ENCODE data around the gene PFKFB3. TPM values are rescaled to one million over a fixed set of nuclear protein-coding genes. Genes with fewer than 3 reads are reported as not detected.

The PFKFB3 gene
- polyA plus RNA-seq, 1 experiment: 30.7 TPM

GRCh38 chr10:6197321-6197720 lies 5.4 kb upstream of the PFKFB3 start:
- H3K27me3 ChIP-seq (ENCODE audit: control insufficient read depth, insufficient read depth, low read length): no peaks in the 10 kb centered on the region
- POLR2A ChIA-PET: no interaction called here
- no peak for DNase-seq (ENCODE audit: low read depth)

GRCh38 chr10:6198171-6198570 lies 4.6 kb upstream of the PFKFB3 start:
- Histone ChIP-seq H3K27me3 (ENCODE audit: control insufficient read depth, insufficient read depth, low read length) (no peaks in the 10 kb centered on the region), H3K4me3 (ENCODE audit: low read depth, low read length) (no peak overlapping the region), H3K36me3 (ENCODE audit: control insufficient read depth, insufficient read depth, low read length) (no peaks in the 10 kb centered on the region)
- ChIA-PET POLR2A (no interaction called here), CTCF (interaction anchor here (7.9 kb wide), 1 partner anchor 201 kb away, joined by 228 read pairs; no protein-coding TSS in a partner anchor)
- no peak for TF ChIP-seq CTCF (IDR thresholded peaks at IDR 0.05; ENCODE audit: insufficient read depth, low read depth, low read length)
- DNase-seq (ENCODE audit: low read depth): no peak

More at GRCh38 chr10:6197321-6197720, 5.4 kb upstream of the PFKFB3 start:
- no peak for TF ChIP-seq CTCF (IDR thresholded peaks at IDR 0.05; ENCODE audit: insufficient read depth, low read depth, low read length)
- Histone ChIP-seq H3K36me3 (ENCODE audit: control insufficient read depth, insufficient read depth, low read length) (no peaks in the 10 kb centered on the region), H3K4me3 (ENCODE audit: low read depth, low read length) (no peak overlapping the region)
- CTCF ChIA-PET: no interaction called here

- no peak for DNase-seq (ENCODE audit: low read depth)
- H3K27me3 ChIP-seq (ENCODE audit: control insufficient read depth, insufficient read depth, low read length): no peaks in the 10 kb centered on the region
- no peak for TF ChIP-seq CTCF (IDR thresholded peaks at IDR 0.05; ENCODE audit: insufficient read depth, low read depth, low read length)
- ChIA-PET CTCF (interaction anchor here (7.9 kb wide), 1 partner anchor 200 kb away, joined by 228 read pairs; no protein-coding TSS in a partner anchor), POLR2A (no interaction called here)
- no peaks in the 10 kb centered on the region for H3K36me3 ChIP-seq (ENCODE audit: control insufficient read depth, insufficient read depth, low read length)
- H3K4me3 ChIP-seq (ENCODE audit: low read depth, low read length): no peak overlapping the region
Measured at GRCh38 chr10:6199131-6199733, 3.5 kb upstream of the PFKFB3 start.

- POLR2A ChIA-PET: no interaction called here
- TF ChIP-seq CTCF (IDR thresholded peaks at IDR 0.05; ENCODE audit: insufficient read depth, low read depth, low read length): no peak
- no peak for DNase-seq (ENCODE audit: low read depth)
- H3K4me3 ChIP-seq (ENCODE audit: low read depth, low read length): peak overlapping the region; percentile 43; the same call in 1 of the 2 replicates
- no peaks in the 10 kb centered on the region for H3K27me3 ChIP-seq (ENCODE audit: control insufficient read depth, insufficient read depth, low read length)
- H3K36me3 ChIP-seq (ENCODE audit: control insufficient read depth, insufficient read depth, low read length): no peaks in the 10 kb centered on the region; the same call in 1 of the 2 replicates
- CTCF ChIA-PET: interaction anchor here (7.9 kb wide), 1 partner anchor 199 kb away, joined by 228 read pairs; no protein-coding TSS in a partner anchor
Measured at GRCh38 chr10:6200440-6200733, 2.3 kb upstream of the PFKFB3 start.

- TF ChIP-seq CTCF (IDR thresholded peaks at IDR 0.05; ENCODE audit: insufficient read depth, low read depth, low read length): no peak
- H3K27me3 ChIP-seq (ENCODE audit: control insufficient read depth, insufficient read depth, low read length): no peaks in the 10 kb centered on the region
- ChIA-PET POLR2A (interaction anchor here (0.6 to 0.7 kb wide), 2 partner anchors 72 to 520 kb away, joined by 3 read pairs; no protein-coding TSS in a partner anchor), CTCF (interaction anchor here (1.4 to 7.9 kb wide), 5 partner anchors 13 to 208 kb away, joined by 4 to 228 read pairs (median 14); no protein-coding TSS in a partner anchor)
- peak overlapping the region; percentile 43 for H3K4me3 ChIP-seq (ENCODE audit: low read depth, low read length)
- DNase-seq (ENCODE audit: low read depth): no peak
- H3K36me3 ChIP-seq (ENCODE audit: control insufficient read depth, insufficient read depth, low read length): no peaks in the 10 kb centered on the region; the same call in 1 of the 2 replicates
Measured at GRCh38 chr10:6200734-6201515, 1.8 kb upstream of the PFKFB3 start.

Measured in BJ (cell line).